ENCODE measurements around the gene SOS2. TPM values are rescaled to one million over a fixed set of nuclear protein-coding genes. Genes with fewer than 3 reads are reported as not detected.

SOS2 gene
- total and polyA plus RNA-seq, 10 of the 15 experiments (the other 5 are each of a cell fraction or from before 2014, with no cell fraction given) = 2.1 to 16.8 (median 8.4) TPM

DNA sequence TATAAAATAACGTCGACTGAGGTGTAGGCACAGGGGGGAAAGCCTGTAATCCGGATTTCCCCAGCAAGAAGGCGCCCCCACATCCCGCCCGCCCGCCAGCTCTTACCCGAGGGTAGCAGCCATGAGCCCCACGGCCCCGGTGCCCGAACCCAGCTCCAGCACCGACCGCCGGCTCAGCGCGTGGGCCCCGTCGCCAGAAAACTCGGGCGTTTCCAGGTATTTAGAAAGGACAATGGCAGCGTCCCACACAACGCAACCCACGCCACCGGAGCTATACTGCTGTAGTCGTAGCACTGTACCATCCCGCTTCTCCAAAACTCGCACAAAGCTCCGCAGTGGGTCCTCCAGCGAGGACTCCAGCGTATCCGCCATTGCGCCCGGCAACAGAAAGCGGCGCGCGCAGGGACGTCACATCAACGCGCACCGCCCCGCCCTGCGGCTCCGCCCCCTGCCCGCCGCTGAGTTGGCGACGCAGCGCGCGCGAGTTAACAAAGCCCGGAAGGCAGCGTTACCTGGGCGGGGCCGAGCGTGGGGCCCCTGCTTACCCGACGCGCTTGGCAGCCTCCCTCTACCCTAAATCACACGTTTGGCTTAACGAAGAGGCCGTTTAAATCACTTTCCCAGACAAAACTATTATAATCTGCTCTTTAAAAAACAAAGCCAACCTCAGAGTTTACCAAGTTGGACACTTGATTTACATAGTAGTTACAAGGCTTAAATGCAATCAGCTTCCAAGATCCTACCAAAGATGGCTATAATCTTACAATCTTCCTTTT lies 115.0 kb downstream of the SOS2 start, which contains the start of gene VCPKMT (continued):
- no peak for TF ChIP-seq ETV6 (conservative IDR thresholded peaks at IDR 0.05 in 1 of 2, IDR thresholded peaks at IDR 0.05 in 1 of 2; ENCODE audit: borderline replicate concordance in 1 of 2, low read depth in 1 of 2)

DNA sequence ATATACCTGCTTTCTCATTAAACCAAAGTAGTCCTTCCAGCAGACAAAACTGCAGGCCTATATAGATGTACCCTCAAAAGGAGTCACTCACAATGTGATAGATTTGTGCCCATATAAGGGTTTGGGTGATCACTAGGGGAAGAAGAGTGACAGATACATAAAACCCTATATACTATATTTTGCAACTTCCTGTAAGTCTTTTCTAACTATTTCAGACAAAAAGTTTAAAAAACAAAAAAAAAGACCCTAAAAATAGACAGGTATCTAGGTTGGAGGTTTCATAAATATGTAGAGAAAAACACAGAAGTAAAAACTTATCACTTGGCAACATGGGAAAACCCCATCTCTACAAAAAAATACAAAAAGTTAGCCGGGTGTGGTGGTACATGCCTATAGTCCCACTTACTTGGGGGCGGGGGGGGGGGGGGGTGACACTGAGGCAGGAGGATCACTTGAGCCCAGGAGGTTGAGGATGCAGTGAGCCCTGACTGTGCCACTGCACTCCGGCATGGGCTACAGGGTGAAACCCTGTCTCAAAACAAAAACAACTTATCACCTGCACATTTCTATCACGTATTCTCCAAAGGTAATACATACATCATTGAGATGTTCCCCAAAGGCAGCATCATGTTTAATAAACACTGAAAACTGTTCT lies 117.9 kb downstream of the SOS2 start:
- POLR2A ChIA-PET = interaction anchor here (1.0 to 6.1 kb wide), 5 partner anchors 118 to 493 kb away, joined by 3 to 34 read pairs (median 3); partner anchors contain the start of genes KLHDC2, NEMF, RPL36AL and SOS2
- TF ChIP-seq, protein P1, sequence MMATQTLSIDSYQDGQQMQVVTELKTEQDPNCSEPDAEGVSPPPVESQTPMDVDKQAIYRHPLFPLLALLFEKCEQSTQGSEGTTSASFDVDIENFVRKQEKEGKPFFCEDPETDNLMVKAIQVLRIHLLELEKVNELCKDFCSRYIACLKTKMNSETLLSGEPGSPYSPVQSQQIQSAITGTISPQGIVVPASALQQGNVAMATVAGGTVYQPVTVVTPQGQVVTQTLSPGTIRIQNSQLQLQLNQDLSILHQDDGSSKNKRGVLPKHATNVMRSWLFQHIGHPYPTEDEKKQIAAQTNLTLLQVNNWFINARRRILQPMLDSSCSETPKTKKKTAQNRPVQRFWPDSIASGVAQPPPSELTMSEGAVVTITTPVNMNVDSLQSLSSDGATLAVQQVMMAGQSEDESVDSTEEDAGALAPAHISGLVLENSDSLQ (IDR thresholded peaks at IDR 0.05) = peak; percentile 91
- TF ChIP-seq NFIC (IDR thresholded peaks at IDR 0.05; ENCODE audit: low read depth, low read length) (peak; percentile 39; the same call in 1 of the 2 replicates), KAT2A (conservative IDR thresholded peaks at IDR 0.05; ENCODE audit: control insufficient read depth, low read depth, low read length) (no peak), YBX1 (IDR thresholded peaks at IDR 0.05) (no peak), SRF (IDR thresholded peaks at IDR 0.05; ENCODE audit: low read depth in 2 of 2, low read length in 2 of 2) (peak; percentile 65 to 93), NFYA (IDR thresholded peaks at IDR 0.05; ENCODE audit: borderline replicate concordance, low read depth, low read length) (no peak), STAT3 (IDR thresholded peaks at IDR 0.05; ENCODE audit: low read depth, low read length) (no peak), HDGF (IDR thresholded peaks at IDR 0.05) (no peak), JUNB (IDR thresholded peaks at IDR 0.05) (no peak), PAX8 (IDR thresholded peaks at IDR 0.05) (0 out of 2 replicates have a peak, but pooled peaks have one; percentile 55), NFXL1 (IDR thresholded peaks at IDR 0.05; ENCODE audit: borderline replicate concordance) (no peak), SREBF2 (IDR thresholded peaks at IDR 0.05; ENCODE audit: low read length) (no peak), HDAC2 (IDR thresholded peaks at IDR 0.05) (no peak), FOS (IDR thresholded peaks at IDR 0.05; ENCODE audit: borderline replicate concordance, extremely low read depth, insufficient read length) (no peak)
- TF ChIP-seq, protein P2, sequence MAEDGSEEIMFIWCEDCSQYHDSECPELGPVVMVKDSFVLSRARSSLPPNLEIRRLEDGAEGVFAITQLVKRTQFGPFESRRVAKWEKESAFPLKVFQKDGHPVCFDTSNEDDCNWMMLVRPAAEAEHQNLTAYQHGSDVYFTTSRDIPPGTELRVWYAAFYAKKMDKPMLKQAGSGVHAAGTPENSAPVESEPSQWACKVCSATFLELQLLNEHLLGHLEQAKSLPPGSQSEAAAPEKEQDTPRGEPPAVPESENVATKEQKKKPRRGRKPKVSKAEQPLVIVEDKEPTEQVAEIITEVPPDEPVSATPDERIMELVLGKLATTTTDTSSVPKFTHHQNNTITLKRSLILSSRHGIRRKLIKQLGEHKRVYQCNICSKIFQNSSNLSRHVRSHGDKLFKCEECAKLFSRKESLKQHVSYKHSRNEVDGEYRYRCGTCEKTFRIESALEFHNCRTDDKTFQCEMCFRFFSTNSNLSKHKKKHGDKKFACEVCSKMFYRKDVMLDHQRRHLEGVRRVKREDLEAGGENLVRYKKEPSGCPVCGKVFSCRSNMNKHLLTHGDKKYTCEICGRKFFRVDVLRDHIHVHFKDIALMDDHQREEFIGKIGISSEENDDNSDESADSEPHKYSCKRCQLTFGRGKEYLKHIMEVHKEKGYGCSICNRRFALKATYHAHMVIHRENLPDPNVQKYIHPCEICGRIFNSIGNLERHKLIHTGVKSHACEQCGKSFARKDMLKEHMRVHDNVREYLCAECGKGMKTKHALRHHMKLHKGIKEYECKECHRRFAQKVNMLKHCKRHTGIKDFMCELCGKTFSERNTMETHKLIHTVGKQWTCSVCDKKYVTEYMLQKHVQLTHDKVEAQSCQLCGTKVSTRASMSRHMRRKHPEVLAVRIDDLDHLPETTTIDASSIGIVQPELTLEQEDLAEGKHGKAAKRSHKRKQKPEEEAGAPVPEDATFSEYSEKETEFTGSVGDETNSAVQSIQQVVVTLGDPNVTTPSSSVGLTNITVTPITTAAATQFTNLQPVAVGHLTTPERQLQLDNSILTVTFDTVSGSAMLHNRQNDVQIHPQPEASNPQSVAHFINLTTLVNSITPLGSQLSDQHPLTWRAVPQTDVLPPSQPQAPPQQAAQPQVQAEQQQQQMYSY (CRISPR knock-in tag; IDR thresholded peaks at IDR 0.05) = no peak

More for the DNA sequence above, 117.9 kb downstream of the SOS2 start:
- in situ Hi-C loops (cut with MboI) (loop anchor here (10.0 kb wide), 1 partner anchor 479 kb away; the partner anchor contains the start of gene DNAAF2), intact Hi-C loops (cut with micrococcal nuclease; ENCODE audit: unreplicated experiment) (loop anchor here (2.0 to 10.0 kb wide), 2 partner anchors 349 to 419 kb away; partner anchors contain the start of genes KLHDC2 and MAP4K5)
- ATAC-seq (peak; percentile 39), FAIRE-seq (no peak), DNase-seq (ENCODE audit: low read depth, low spot score) (no peak)
- peaks cover 2 to 24% of the 10 kb centered on the region in 2 experiments; a peak in 3 of 4 replicates for H3K36me3 ChIP-seq (ENCODE audit: control insufficient read depth in 2 of 2, insufficient read depth in 2 of 2, low read length in 1 of 2)
- H3K9me3 ChIP-seq (replicated peaks; ENCODE audit: control insufficient read depth, insufficient read depth, low read length) = peaks cover 3% of the 10 kb centered on the region; the same call in 1 of the 3 replicates
- H3K27me3 ChIP-seq (replicated peaks in 1 of 2; ENCODE audit: control insufficient read depth in 2 of 2, insufficient read depth in 2 of 2, low read length in 1 of 2) = no peaks in the 10 kb centered on the region
- ChIA-PET SMC1A (ENCODE audit: uncharacterized antibody, unreplicated experiment) (interaction anchor here (0.7 to 3.0 kb wide), 13 partner anchors 9 to 426 kb away, joined by 3 to 16 read pairs (median 4); partner anchors contain the start of genes NEMF and SOS2), RAD21 (ENCODE audit: unreplicated experiment) (interaction anchor here (1.1 to 1.7 kb wide), 5 partner anchors 28 to 261 kb away, joined by 3 to 10 read pairs (median 5); partner anchors contain the start of gene NEMF), CTCF (interaction anchor here (0.7 to 2.2 kb wide), 13 partner anchors 9 to 261 kb away, joined by 3 to 18 read pairs (median 4); partner anchors contain the start of gene NEMF)
- H3K4me1 ChIP-seq (ENCODE audit: control insufficient read depth, insufficient read depth, low read length) = peaks cover 18% of the 10 kb centered on the region
- peak overlapping the region; percentile 50; the same call in 1 of the 2 replicates for H3K4me3 ChIP-seq
- no peaks in the 10 kb centered on the region for H4K20me1 ChIP-seq (ENCODE audit: control insufficient read depth, insufficient read depth)
- peaks cover 43% of the 10 kb centered on the region for H3K79me2 ChIP-seq (ENCODE audit: control insufficient read depth, insufficient read depth, low read length)
- no TSS peak for BruUV-seq (replicated peaks)
- H3K4me2 ChIP-seq (ENCODE audit: control insufficient read depth, insufficient read depth) = peak overlapping the region; percentile 40
- peak overlapping the region; percentile 76 for H3K27ac ChIP-seq (ENCODE audit: control insufficient read depth, insufficient read depth)
- WGBS (ENCODE audit: insufficient coverage, insufficient replicate concordance, low lambda C conversion rate, missing lambda C conversion rate) = 0% methylated on average over 3 of the region's 4 CpGs
- H2AFZ ChIP-seq (ENCODE audit: control insufficient read depth, low read depth, low read length) = no peak overlapping the region
- H3K9ac ChIP-seq (ENCODE audit: control insufficient read depth, insufficient read depth, low read length) = peak overlapping the region; percentile 18
